ENCODE measurements around the gene ATP2A1.
"Not testable (repeated sequence)": the region's sequence is repeated elsewhere in the genome, so short reads cannot be mapped to it uniquely, and the experiment has no call there.

ATP2A1 gene

DNA sequence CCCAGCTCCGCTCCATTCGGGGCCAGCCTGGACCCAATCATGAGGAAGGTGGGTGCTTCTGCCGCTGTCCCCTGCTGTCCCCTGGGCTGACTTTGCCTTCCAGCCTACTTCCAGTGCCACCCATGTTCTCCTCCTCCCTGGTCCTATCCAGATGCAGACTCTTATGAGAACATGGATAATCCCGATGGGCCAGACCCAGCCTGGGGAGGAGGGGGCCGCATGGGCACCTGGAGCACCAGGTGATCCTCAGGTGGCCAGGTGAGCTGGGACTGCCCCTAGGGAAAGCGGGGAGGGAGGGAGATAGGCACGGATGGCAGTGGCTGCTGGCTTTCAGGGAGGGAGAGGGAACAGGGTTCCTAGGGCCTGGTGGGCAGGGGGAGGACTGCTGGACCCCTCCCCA, 60.4 kb downstream of the ATP2A1 start:
- no peak for FAIRE-seq

DNA sequence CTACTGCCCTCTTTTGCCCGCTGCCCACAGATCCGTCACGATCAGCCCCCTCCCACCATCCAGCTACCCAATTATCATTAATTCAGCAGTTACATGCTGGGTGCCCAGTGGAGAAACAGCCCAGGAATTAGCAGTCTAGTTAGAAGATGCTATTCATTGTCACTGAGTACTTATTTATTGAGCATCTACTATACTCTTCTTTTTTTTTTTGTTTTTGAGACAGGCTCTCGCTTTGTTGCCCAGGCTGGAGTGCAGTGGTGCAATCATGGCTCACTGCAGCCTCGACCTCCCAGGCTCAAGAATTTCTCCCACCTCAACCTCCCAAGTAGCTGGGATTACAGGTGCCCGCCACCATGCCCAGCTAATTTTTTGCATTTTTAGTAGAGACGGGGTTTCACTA, 61.5 kb downstream of the ATP2A1 start:
- not testable (repeated sequence) for FAIRE-seq

DNA sequence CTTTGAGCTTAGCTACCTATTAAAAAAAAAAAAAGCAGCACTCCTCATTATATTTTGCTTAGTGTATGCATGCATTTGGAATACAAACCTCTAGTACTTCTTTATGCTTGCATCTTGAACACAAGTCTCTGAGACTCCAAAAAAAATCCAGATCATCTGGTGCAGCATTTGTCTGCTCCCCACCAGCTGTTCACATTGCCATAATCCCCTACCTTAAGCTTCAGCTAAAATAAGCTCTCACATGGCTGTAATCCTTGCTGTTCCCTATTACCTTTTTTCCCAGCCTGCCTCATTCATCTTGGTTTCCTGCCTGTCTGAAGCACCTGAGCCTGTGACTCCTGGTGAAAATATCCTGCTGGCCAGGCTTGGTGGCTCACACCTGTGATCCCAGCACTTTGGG, 65.0 kb downstream of the ATP2A1 start:
- no peak for FAIRE-seq

DNA sequence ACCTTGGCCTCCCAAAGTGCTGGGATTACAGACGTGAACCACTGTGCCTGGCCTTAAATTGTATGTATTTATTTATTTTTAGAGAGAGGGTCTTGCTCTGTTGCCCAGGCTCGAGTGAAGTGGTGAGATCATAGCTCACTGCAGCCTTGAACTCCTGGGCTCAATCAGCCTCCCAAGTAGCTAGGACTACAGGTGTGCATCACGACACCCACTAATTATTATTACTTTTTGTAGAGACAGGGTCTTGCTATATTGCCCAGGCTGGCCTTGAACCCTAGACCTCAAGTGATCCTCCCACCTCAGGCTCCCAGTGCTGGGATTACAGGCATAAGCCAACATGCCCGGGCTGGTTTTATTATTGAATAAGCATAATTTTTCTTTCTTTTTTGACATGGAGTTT, 68.4 kb downstream of the ATP2A1 start:
- no peak for FAIRE-seq

DNA sequence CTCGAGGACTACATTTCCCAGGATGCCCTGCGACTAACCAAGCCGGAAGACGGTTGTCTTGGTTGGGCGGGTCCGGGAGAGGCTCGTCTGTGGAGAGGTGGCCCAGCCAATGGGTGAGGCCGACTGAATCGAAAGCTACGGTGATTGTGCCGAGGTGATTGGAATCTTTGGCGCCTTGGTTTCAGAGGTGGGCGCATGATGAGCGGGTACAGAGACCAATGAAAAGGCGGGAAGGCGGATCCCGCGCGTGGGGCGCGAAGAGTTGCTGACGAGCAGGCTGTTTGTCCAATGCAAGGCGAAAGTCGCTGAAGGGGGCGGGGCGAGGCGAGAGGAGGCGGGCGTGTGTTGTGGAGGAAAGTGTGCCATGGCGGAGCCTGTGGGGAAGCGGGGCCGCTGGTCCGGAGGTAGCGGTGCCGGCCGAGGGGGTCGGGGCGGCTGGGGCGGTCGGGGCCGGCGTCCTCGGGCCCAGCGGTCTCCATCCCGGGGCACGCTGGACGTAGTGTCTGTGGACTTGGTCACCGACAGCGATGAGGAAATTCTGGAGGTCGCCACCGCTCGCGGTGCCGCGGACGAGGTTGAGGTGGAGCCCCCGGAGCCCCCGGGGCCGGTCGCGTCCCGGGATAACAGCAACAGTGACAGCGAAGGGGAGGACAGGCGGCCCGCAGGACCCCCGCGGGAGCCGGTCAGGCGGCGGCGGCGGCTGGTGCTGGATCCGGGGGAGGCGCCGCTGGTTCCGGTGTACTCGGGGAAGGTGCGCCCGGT, 72.5 kb downstream of the ATP2A1 start, which contains the start of gene NFATC2IP:
Gene NFATC2IP (plus strand): TSS at position 290 of the 762 bp plus-strand sequence. CDS start 75 bp downstream, at position 365.
- FAIRE-seq, result peak; percentile 92

DNA sequence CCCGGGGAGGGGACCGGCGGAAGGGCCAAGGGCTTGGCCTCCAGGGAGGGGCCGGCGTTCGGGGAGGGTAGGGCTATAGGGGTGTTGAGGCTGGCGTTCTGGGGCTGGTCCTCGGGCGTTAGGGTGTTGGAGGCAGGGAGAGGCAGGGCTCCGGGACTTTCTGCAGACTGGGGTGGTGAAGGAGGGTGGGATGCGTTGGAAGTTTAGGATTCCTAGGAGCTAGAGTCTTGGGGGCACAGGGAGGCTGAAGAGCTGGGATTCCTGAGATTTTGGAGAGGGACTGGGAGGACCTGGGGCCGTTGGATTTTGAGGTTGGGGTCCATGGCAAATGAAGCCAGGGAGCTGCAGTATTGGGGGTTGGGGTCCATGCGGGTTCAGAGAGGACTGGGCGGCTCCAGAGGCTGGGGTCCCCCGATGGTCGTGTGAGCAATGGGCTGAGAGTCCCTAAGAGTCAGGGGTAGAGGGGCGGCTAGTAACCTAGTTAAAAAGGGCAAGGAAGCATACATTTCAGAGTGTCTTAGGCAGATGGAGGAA, 73.2 kb downstream of the ATP2A1 start:
- no peak for FAIRE-seq

Measured in TTC549 (cell line).